SK-N-SH (cell line): ENCODE data around the gene BPIFB3. TPM values are rescaled to one million over a fixed set of nuclear protein-coding genes. Genes with fewer than 3 reads are reported as not detected.

Experiments used
- CTCF ChIA-PET: fragments of 300-600, 350-600 bp; formaldehyde crosslinking; extraction: SDS; loops from one replicate; lab custom pipeline; 2021; lab: Yijun Ruan, JAX
- POLR2A ChIA-PET: fragments of 350-600 bp; sonication (Branson Sonifier 250); formaldehyde crosslinking; extraction: SDS; loops from one replicate; lab custom pipeline; 2020; ENCODE audit warnings: antibody characterized with exemption, inconsistent platforms; lab: Yijun Ruan, JAX
- DNase-seq: peaks from one replicate; pipeline ENCODE4 v3.0.0; 2012
- H2AFZ ChIP-seq: fragments of 200-600 bp; sonication (generic); 2 replicates; pipeline ENCODE4 v1.8.1; 2016; ENCODE audit warnings: antibody characterized with exemption, mild to moderate bottlenecking, low read depth
- H3F3A ChIP-seq: fragments of 200-600 bp; sonication (generic); replicated peaks from 2 replicates; pipeline ENCODE3; 2016; ENCODE audit warnings: antibody characterized with exemption, mild to moderate bottlenecking; ENCODE audit not compliant: insufficient read depth
- H3K27ac ChIP-seq, 2 experiments: fragments of 200-500 bp in 1 of 2; fragments of 200-600 bp in 1 of 2; sonication (Bioruptor generic) in 1 of 2; sonication (generic), shearing (Covaris generic) in 1 of 2; 2 replicates each; pipeline versions ENCODE4 v1.5.1 to v1.6.1; 2014 to 2016; ENCODE audit warnings: low read depth in 2 of 2, inconsistent platforms in 1 of 2, low read length in 1 of 2, mild to moderate bottlenecking in 1 of 2, mixed read lengths in 1 of 2
- H3K27me3 ChIP-seq: fragments of 200-600 bp; sonication (generic), shearing (Covaris generic); 2 replicates; pipeline ENCODE4 v1.6.1; 2016; ENCODE audit warnings: mixed run types; ENCODE audit not compliant: insufficient read depth
- H3K36me3 ChIP-seq, 2 experiments: fragments of 200-500 bp in 1 of 2; fragments of 200-600 bp in 1 of 2; sonication (Bioruptor generic) in 1 of 2; sonication (generic) in 1 of 2; replicated peaks in 1 of 2; 2 replicates each; pipeline versions ENCODE3 to v1.5.1; 2014 to 2016; ENCODE audit warnings: low read length in 1 of 2, mild to moderate bottlenecking in 1 of 2; ENCODE audit not compliant: insufficient read depth in 2 of 2, control insufficient read depth in 1 of 2
- H3K4me1 ChIP-seq, 2 experiments: fragments of 200-500 bp in 1 of 2; fragments of 200-600 bp in 1 of 2; sonication (Bioruptor generic) in 1 of 2; sonication (generic), shearing (Covaris generic) in 1 of 2; 2 replicates each; pipeline versions ENCODE4 v1.5.1 to v1.6.1; 2014 to 2016; ENCODE audit warnings: low read depth in 1 of 2, low read length in 1 of 2, mixed run types in 1 of 2; ENCODE audit not compliant: insufficient read depth in 2 of 2, control insufficient read depth in 1 of 2
- H3K4me2 ChIP-seq: fragments of 200-600 bp; sonication (generic), shearing (Covaris generic); 2 replicates; pipeline ENCODE4 v1.6.1; 2017; ENCODE audit warnings: mixed run types
- H3K4me3 ChIP-seq, 2 experiments: fragments of 200-500 bp in 1 of 2; fragments of 200-600 bp in 1 of 2; sonication (Bioruptor generic) in 1 of 2; sonication (generic), shearing (Covaris generic) in 1 of 2; 2 replicates each; pipeline versions ENCODE4 v1.5.1 to v1.8.1; 2014 to 2016; ENCODE audit warnings: low read depth in 2 of 2, inconsistent platforms in 1 of 2, low read length in 1 of 2, mild to moderate bottlenecking in 1 of 2, mixed read lengths in 1 of 2, moderate library complexity in 1 of 2
- H3K79me2 ChIP-seq: fragments of 200-600 bp; sonication (generic); 2 replicates; pipeline ENCODE4 v1.8.1; 2017; ENCODE audit warnings: mild to moderate bottlenecking; ENCODE audit not compliant: insufficient read depth
- H3K9ac ChIP-seq: fragments of 200-600 bp; sonication (generic); 2 replicates; pipeline ENCODE4 v1.6.1; 2017; ENCODE audit warnings: mixed run types
- H3K9me2 ChIP-seq: fragments of 200-600 bp; sonication (generic); 2 replicates; pipeline ENCODE4 v1.6.1; 2017; ENCODE audit warnings: mixed run types
- H3K9me3 ChIP-seq: fragments of 200-600 bp; sonication (generic); 2 replicates; pipeline ENCODE4 v1.6.1; 2017; ENCODE audit warnings: mixed run types, mild to moderate bottlenecking, moderate library complexity
- H4K20me1 ChIP-seq: fragments of 200-600 bp; sonication (generic); 2 replicates; pipeline ENCODE4 v1.6.1; 2017; ENCODE audit warnings: mild to moderate bottlenecking, mixed run types; ENCODE audit not compliant: insufficient read depth
- CHD2 ChIP-seq: fragments of 150-350 bp; IDR thresholded peaks from 2 replicates; pipeline ENCODE4 v1.6.1; 2018; ENCODE audit warnings: low read length; ENCODE audit not compliant: partially characterized antibody
- EP300 ChIP-seq, 2 experiments: IDR thresholded peaks; 2 replicates each; pipeline versions ENCODE4 v1.4.0 to v1.6.1; 2012; ENCODE audit warnings: borderline replicate concordance in 1 of 2, low read depth in 1 of 2, low read length in 1 of 2
- EZH2phosphoT487 ChIP-seq: fragments of 200-600 bp; sonication (generic); IDR thresholded peaks from 2 replicates; pipeline ENCODE4 v1.6.1; 2017; ENCODE audit warnings: low read depth, mixed run types, mild to moderate bottlenecking, antibody characterized with exemption, moderate library complexity, borderline replicate concordance
- FOSL2 ChIP-seq: IDR thresholded peaks from 2 replicates; pipeline ENCODE4 v1.4.0; 2012; ENCODE audit warnings: low read depth, mild to moderate bottlenecking, moderate library complexity, borderline replicate concordance
- FOXJ3 ChIP-seq: sonication (generic); formaldehyde crosslinking; IDR thresholded peaks from 2 replicates; pipeline ENCODE4 v1.5.1; 2020; ENCODE audit warnings: mild to moderate bottlenecking, missing genetic modification reagents
- FOXM1 ChIP-seq: IDR thresholded peaks from 2 replicates; pipeline ENCODE4 v1.4.0; 2012; ENCODE audit warnings: low read depth, mild to moderate bottlenecking
- GABPA ChIP-seq: IDR thresholded peaks from 2 replicates; pipeline ENCODE4 v1.4.0; 2012; ENCODE audit warnings: low read depth, mild to moderate bottlenecking
- GATA2 ChIP-seq: sonication (generic); formaldehyde crosslinking; IDR thresholded peaks from 2 replicates; pipeline ENCODE4 v1.5.0; 2020; ENCODE audit warnings: mild to moderate bottlenecking, missing genetic modification reagents
- IRF3 ChIP-seq: fragments of 150-350 bp; IDR thresholded peaks from 2 replicates; pipeline ENCODE4 v1.6.1; 2016; ENCODE audit warnings: mild to moderate bottlenecking, low read depth, low read length
- JUND ChIP-seq: IDR thresholded peaks from 2 replicates; pipeline ENCODE4 v1.4.0; 2012
- MXI1 ChIP-seq: IDR thresholded peaks from 2 replicates; pipeline ENCODE4 v1.6.1; 2012; ENCODE audit warnings: mild to moderate bottlenecking, low read depth, low read length, improper control_type of control experiment
- NFIC ChIP-seq: IDR thresholded peaks from 2 replicates; pipeline ENCODE4 v1.4.0; 2012; ENCODE audit warnings: borderline replicate concordance
- NRF1 ChIP-seq: IDR thresholded peaks from 2 replicates; pipeline ENCODE4 v1.6.1; 2012; ENCODE audit warnings: low read depth, mild to moderate bottlenecking, low read length
- PBX3 ChIP-seq: IDR thresholded peaks from 2 replicates; pipeline ENCODE4; 2012
- RFX5 ChIP-seq: IDR thresholded peaks from 2 replicates; pipeline ENCODE4 v1.6.1; 2012; ENCODE audit warnings: mild to moderate bottlenecking, improper control_type of control experiment, low read length
- SIN3A ChIP-seq: IDR thresholded peaks from 2 replicates; pipeline ENCODE4 v1.6.1; 2012; ENCODE audit warnings: low read depth, mild to moderate bottlenecking, low read length, moderate library complexity, borderline replicate concordance
- SMC3 ChIP-seq: IDR thresholded peaks from 2 replicates; pipeline ENCODE4 v1.6.1; 2012; ENCODE audit warnings: low read depth, low read length, improper control_type of control experiment
- TCF12 ChIP-seq: IDR thresholded peaks from 2 replicates; pipeline ENCODE4 v1.4.0; 2012
- TEAD4 ChIP-seq: IDR thresholded peaks from 2 replicates; pipeline ENCODE4 v1.4.0; 2012; ENCODE audit warnings: mild to moderate bottlenecking, borderline replicate concordance; ENCODE audit not compliant: insufficient read depth
- YY1 ChIP-seq: IDR thresholded peaks from 2 replicates; pipeline ENCODE4 v1.4.0; 2012; ENCODE audit warnings: low read depth, mild to moderate bottlenecking
- WGBS: methylation state at CpG from one replicate; pipeline ENCODE4 v1.1.6; 2017; ENCODE audit warnings: low lambda C conversion rate; 5-methylcytosine and 5-hydroxymethylcytosine counted together
- polyA plus RNA-seq, 3 experiments: library from polyadenylated mRNA; depleted of rRNA; stranded (reverse); fragments of >200 nt; gene quantifications; 2 replicates each; pipeline ENCODE4 v1.2.3, GENCODE V29; 2012
- TF ChIP-seq, protein P1 (sequence below): fragments of 150-350 bp; IDR thresholded peaks from 2 replicates; pipeline ENCODE4 v1.6.1; 2017; ENCODE audit warnings: antibody characterized with exemption, low read length, low read depth, borderline replicate concordance
- TF ChIP-seq, protein P2 (sequence below): IDR thresholded peaks from 2 replicates; pipeline ENCODE4 v1.4.0; 2012; ENCODE audit warnings: low read depth, borderline replicate concordance

Gene BPIFB3
- polyA plus RNA-seq, 1 of the 3 experiments (the other 2 are of a cell fraction) = not detected

GRCh38 chr20:33093074-33093473 lies 39.4 kb downstream of the BPIFB3 start:
- no peak overlapping the region for H3K9ac ChIP-seq
- no peak overlapping the region for H3K4me2 ChIP-seq
- no peak overlapping the region for H3K27ac ChIP-seq
- H4K20me1 ChIP-seq = no peaks in the 10 kb centered on the region
- no peak for DNase-seq
- no peak overlapping the region for H3K4me3 ChIP-seq
- no peaks in the 10 kb centered on the region for H3K4me1 ChIP-seq
- no peaks in the 10 kb centered on the region for H3F3A ChIP-seq
- CTCF ChIA-PET = interaction anchor here (1.2 kb wide), 1 partner anchor 10 kb away, joined by 3 read pairs; no protein-coding TSS in a partner anchor
- no peaks in the 10 kb centered on the region for H3K9me3 ChIP-seq
- H3K79me2 ChIP-seq = no peaks in the 10 kb centered on the region
- H3K36me3 ChIP-seq = no peaks in the 10 kb centered on the region
- POLR2A ChIA-PET = no interaction called here
- H2AFZ ChIP-seq = no peak overlapping the region
- no peak for TF ChIP-seq NFIC
- no peak for TF ChIP-seq YY1
- TF ChIP-seq, protein P1, sequence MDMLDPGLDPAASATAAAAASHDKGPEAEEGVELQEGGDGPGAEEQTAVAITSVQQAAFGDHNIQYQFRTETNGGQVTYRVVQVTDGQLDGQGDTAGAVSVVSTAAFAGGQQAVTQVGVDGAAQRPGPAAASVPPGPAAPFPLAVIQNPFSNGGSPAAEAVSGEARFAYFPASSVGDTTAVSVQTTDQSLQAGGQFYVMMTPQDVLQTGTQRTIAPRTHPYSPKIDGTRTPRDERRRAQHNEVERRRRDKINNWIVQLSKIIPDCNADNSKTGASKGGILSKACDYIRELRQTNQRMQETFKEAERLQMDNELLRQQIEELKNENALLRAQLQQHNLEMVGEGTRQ = no peak
- no peak for TF ChIP-seq NRF1
- TF ChIP-seq EZH2phosphoT487 = no peak
- TF ChIP-seq, protein P2, sequence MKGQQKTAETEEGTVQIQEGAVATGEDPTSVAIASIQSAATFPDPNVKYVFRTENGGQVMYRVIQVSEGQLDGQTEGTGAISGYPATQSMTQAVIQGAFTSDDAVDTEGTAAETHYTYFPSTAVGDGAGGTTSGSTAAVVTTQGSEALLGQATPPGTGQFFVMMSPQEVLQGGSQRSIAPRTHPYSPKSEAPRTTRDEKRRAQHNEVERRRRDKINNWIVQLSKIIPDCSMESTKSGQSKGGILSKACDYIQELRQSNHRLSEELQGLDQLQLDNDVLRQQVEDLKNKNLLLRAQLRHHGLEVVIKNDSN = no peak
- TF ChIP-seq IRF3 = no peak
- no peak for TF ChIP-seq TEAD4
- TF ChIP-seq SIN3A = no peak
- no peak for TF ChIP-seq FOSL2
- TF ChIP-seq SMC3 = no peak
- TF ChIP-seq CHD2 = no peak
- no peak for TF ChIP-seq JUND
- no peak for TF ChIP-seq TCF12
- no peak for TF ChIP-seq FOXM1
- TF ChIP-seq GATA2 = no peak
- H3K27me3 ChIP-seq = peaks cover 37% of the 10 kb centered on the region; the same call in 1 of the 2 replicates
- 10% methylated on average over 1 of the region's 1 CpG for WGBS
- H3K9me2 ChIP-seq = no peaks in the 10 kb centered on the region

- no peak overlapping the region for H3K9ac ChIP-seq
- peaks cover 33% of the 10 kb centered on the region; the same call in 1 of the 2 replicates for H3K27me3 ChIP-seq
- DNase-seq = no peak
- CTCF ChIA-PET = interaction anchor here (0.8 to 1.8 kb wide), 3 partner anchors 119 to 304 kb away, joined by 3 to 4 read pairs (median 4); no protein-coding TSS in a partner anchor
- H3K27ac ChIP-seq = no peak overlapping the region
- POLR2A ChIA-PET = no interaction called here
- no peaks in the 10 kb centered on the region for H3K9me3 ChIP-seq
- H3K4me3 ChIP-seq = no peak overlapping the region
- no peak overlapping the region for H3K4me2 ChIP-seq
- H3F3A ChIP-seq = no peaks in the 10 kb centered on the region
- H3K36me3 ChIP-seq = no peaks in the 10 kb centered on the region
- no peaks in the 10 kb centered on the region for H3K79me2 ChIP-seq
- no peaks in the 10 kb centered on the region for H3K9me2 ChIP-seq
- no peak overlapping the region for H2AFZ ChIP-seq
- TF ChIP-seq EP300 (IDR thresholded peaks at IDR 0.05; ENCODE audit: borderline replicate concordance in 1 of 2, low read depth in 1 of 2, low read length in 1 of 2) = no peak
- TF ChIP-seq TEAD4 = no peak
- TF ChIP-seq RFX5 = no peak
- no peak for TF ChIP-seq PBX3
- TF ChIP-seq GATA2 = no peak
- no peak for TF ChIP-seq FOXJ3 (CRISPR knock-in tag)
- TF ChIP-seq SIN3A = no peak
- TF ChIP-seq GABPA = no peak
- TF ChIP-seq SMC3 = no peak
- TF ChIP-seq MXI1 = no peak
- no peaks in the 10 kb centered on the region for H4K20me1 ChIP-seq
- no peaks in the 10 kb centered on the region for H3K4me1 ChIP-seq
- WGBS = 3% methylated on average over 1 of the region's 1 CpG
Measured at GRCh38 chr20:33093582-33093981, 39.9 kb downstream of the BPIFB3 start.
